ENCODE measurements around the gene NTN5.
"Not testable (repeated sequence)": the region's sequence is repeated elsewhere in the genome, so short reads cannot be mapped to it uniquely, and the experiment has no call there.

NTN5 gene

GRCh38 chr19:48669903-48670668, 2.7 kb downstream of the NTN5 start:
- DNase-seq: no peak

- DNase-seq: no peak
Measured at GRCh38 chr19:48668761-48669160, 4.1 kb downstream of the NTN5 start.

- no peak for DNase-seq
Measured at GRCh38 chr19:48668332-48668731, 4.5 kb downstream of the NTN5 start.

- no peak for DNase-seq
Measured at GRCh38 chr19:48665786-48666185, 7.0 kb downstream of the NTN5 start.

- no peak for DNase-seq
Measured at GRCh38 chr19:48664476-48664875, 8.3 kb downstream of the NTN5 start.

- no peak for DNase-seq
Measured at GRCh38 chr19:48663667-48664066, 9.2 kb downstream of the NTN5 start.

GRCh38 chr19:48661711-48662090, 11.1 kb downstream of the NTN5 start:
- DNase-seq: no peak

- peak; percentile 98 for DNase-seq
Measured at GRCh38 chr19:48660852-48661710, 11.7 kb downstream of the NTN5 start.

- DNase-seq: peak; percentile 22
Measured at GRCh38 chr19:48659768-48660167, 13.0 kb downstream of the NTN5 start.

GRCh38 chr19:48658483-48658882, 14.3 kb downstream of the NTN5 start:
- DNase-seq: no peak

- not testable (repeated sequence) for DNase-seq
Measured at GRCh38 chr19:48657828-48658227, 15.0 kb downstream of the NTN5 start.

GRCh38 chr19:48656840-48657474, 15.9 kb downstream of the NTN5 start:
- no peak for DNase-seq

- DNase-seq: peak; percentile 51
Measured at GRCh38 chr19:48654299-48655059, 18.3 kb downstream of the NTN5 start.

GRCh38 chr19:48651683-48652048, 21.2 kb downstream of the NTN5 start:
- no peak for DNase-seq

- DNase-seq: no peak
Measured at GRCh38 chr19:48650974-48651682, 21.7 kb downstream of the NTN5 start.

- no peak for DNase-seq
Measured at GRCh38 chr19:48648134-48648533, 24.7 kb downstream of the NTN5 start.

- no peak for DNase-seq
Measured at GRCh38 chr19:48646722-48647216, 26.0 kb downstream of the NTN5 start.

- DNase-seq: peak; percentile 95
Measured at GRCh38 chr19:48646001-48646721, 26.7 kb downstream of the NTN5 start, which contains the start of gene CA11. Gene CA11, minus strand, starts transcription at chr19:48646187. Its CDS starts 555 bp downstream, at chr19:48645632.

GRCh38 chr19:48645620-48646000, 27.2 kb downstream of the NTN5 start:
- no peak for DNase-seq

- peak; percentile 94 for DNase-seq
Measured at GRCh38 chr19:48644839-48645619, 27.8 kb downstream of the NTN5 start.
